HG03521 (cell line): ENCODE measurements around the gene PACRG.
"Not testable (repeated sequence)": the region's sequence is repeated elsewhere in the genome, so short reads cannot be mapped to it uniquely, and the experiment has no call there.

Source experiments
- ATAC-seq: cut with Tn5 transposase; IDR thresholded peaks from one replicate; pipeline ENCODE4 v1.9.1; 2021; ENCODE audit warnings: mild to moderate bottlenecking, moderate library complexity; ENCODE audit not compliant: unreplicated experiment

Gene PACRG

DNA sequence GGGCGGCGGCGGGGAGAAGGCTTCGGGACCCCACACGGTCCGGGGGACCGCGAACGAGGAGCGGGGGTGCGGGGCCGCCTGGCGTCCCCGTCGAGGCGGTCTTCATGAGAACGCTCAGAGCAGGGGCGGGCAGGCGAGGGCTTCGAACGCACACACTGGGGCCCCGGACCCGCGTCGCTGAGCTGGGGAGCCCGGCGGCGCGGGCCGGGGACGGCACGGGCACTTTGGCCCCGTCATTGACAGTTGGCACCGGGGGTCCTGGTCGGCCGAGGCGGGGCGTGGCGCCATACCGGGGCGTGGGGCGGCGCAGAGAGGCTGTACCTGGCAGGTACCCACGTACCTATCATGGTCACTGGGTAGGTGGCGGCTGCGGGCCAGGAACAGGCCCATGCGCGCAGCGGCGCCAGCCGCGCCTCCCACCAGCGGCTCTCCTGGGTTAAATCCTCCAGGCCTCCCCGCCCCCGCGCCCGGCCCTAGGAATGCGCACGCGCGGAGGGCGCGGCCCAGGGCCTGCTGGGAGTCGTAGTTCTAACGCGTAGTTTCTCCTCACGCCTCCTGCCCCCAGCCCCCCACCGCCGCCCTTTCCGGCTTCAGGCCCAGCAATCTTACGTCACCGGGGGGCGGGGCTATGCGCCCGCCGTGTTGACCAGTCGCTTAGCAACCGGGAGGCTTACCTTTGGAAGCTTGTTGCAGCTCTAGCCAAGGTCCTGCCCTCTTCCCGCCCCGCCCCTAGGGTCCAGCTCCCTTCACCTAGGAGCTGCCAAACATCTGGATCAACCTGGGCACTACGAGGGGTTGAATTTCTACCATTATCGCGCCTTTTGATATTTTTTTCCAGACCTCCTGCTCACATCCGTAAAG is at the start of gene PACRG, which contains the start of gene PRKN:
TSS of gene PACRG (plus strand) at position 653 of the 861 bp plus-strand sequence.
TSS of gene PRKN (minus strand) at position 445 of the 861 bp plus-strand sequence.
- peak; percentile 98 for ATAC-seq

DNA sequence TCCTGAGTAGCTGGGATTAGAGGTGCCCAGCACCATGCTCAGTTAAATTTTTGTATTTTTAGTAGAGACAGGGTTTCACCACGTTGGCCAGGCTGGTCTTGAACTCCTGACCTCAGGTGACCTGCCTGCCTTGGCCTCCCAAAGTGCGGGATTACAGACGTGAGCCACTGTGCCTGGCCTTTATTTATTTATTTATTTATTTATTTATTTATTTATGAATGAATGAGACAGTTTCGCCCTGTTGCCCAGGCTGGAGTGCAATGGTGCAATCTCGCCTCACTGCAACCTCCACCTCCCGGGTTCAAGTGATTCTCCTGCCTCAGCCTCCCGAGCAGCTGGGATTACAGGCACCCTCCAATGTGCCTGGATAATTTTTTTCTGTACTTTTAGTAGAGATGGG is 48.9 kb upstream of the PACRG start:
- ATAC-seq = not testable (repeated sequence)

DNA sequence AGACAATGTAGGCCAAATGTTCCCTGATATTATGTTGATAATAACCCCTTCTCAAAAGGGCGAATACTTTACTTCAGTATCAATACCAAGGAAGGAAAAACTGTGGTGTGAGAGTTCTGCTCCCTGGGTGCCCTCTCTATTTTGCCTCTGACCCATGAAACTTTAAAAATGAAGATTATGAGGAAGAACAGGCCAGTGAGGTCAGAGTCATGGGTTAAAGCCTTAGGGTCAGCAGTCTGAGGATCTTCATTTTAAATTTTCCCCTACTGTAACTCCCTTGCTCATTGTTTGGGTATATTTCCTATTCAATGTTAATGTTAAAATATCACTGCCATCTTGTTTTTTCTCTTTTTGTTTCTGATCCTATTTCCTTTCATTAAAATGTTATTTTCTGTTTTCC is 48.1 kb upstream of the PACRG start:
- ATAC-seq = no peak

DNA sequence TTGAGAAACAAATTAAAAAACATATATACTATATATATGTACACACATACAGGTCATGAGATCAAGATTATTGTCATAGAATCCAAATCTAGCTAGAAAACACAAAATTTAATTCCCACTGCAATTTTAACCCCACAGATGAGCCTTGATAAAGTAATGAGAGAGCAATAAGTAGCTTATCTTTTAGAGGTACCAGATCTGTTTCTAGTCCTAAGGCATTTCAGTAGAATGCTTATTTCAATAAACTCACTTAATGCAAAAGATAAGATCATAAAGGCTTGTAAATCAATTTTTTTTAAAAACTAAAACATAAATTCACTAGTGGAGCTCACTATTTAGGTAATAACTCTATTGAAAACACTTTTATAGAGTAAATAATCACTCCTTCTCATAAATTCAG is 47.4 kb upstream of the PACRG start:
- ATAC-seq = no peak

DNA sequence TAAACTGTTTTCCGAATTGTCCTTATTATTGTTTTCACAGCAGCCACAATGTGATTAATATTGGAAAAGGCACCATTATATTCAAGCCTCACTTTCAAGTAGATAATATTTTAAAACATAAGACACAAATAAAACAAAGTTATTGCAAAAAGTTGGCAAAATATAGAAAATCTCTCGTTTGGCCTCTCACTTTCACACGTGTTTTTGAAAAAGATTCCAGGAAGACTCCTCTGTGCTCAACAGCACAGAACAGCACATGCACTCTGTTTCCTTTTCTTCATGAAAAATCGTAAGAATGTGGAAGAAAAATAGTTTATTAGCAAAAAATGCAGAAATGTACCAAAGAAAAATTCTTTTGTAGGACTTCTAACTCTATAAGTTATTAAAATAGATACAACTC is 46.9 kb upstream of the PACRG start:
- no peak for ATAC-seq

DNA sequence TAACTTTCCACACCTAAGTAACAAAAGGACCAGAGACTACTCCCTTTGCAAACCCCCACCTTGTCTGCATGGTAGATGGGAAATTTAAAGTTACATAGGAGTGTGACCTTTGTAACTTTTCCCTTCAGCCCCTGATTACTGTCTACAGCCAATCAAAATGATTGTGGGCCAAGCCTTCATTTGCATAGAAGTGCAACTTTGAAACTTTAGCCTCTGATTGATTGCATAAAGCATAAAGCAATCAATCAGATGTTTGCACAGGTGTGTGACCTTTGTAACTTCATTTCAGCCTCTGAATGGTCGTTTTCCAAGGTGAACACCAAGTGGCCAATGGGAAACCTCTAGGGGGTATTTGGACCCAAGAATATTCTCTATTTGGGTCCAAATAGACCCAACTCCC is 46.3 kb upstream of the PACRG start:
- no peak for ATAC-seq

DNA sequence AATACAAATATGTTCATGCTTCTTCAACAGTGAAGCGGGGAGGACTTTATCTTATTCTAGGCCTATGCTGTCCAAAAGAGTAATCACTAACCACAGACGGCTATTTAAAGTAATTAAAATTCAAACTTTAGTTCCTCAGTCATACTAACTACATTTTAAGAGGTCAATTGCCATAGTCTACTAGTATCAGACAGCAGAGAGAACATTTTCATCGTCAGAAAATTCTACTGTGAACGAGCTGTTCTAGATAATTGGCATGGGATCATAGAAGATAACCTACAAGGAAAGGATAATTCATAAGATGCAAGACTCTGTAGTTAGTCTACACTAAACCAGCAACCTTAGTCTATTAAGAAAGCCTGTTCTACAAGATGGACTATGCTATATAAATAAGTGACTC is 44.6 kb upstream of the PACRG start:
- ATAC-seq = no peak

DNA sequence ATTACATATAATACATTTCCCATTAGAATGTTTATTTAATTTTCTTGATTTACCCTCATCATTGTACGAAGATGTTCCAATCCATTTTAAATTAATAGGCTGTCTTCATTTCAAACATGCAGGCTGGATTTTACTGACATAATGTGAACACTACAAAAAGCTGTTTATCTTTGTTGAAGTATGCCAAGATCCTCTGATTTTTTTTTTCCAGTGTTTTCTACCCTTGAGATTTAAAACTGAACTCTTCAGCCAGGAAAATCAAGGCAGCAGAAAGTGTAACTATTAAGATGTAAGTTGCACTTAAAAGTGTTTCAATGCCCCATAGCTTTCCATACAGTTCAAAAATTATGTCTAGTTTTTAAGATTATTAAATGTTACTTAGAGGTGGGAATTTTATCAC is 43.7 kb upstream of the PACRG start:
- ATAC-seq = no peak

DNA sequence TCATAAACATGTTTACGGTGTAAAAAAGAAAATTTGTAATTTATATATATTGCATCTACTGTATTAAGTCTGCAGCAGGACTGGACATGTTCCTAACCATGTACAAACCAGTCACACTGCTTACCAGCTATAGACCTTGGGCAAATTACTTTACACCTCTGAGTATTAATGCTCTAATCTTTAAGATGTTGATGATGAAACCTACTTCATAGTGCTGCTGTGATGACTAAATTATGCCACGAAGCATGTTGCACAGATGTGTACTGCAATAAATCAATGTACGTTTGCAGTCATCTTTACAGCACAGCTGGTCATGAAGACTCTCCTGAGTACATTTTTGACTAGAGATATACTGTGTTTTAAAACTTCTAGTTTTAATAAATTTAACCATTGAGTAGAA is 42.8 kb upstream of the PACRG start:
- ATAC-seq = no peak

DNA sequence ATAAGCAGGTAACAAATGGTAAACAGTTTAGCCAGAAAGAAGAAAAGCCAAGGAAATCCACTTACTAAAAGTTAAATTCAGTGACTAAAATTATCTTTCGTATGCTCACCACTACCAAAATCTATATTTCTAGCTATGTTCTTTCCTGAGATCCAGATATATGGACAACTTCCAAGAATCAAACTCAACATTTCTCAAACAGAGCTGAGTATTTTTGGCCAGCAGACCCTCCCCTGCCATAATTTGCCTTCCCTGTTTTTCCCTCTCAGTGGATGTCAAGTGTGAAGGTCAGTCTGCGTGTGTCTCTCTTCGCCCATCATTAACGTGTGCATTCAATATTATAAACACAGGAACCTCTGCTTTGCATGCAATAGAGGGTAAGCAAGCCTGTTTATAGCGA is 42.2 kb upstream of the PACRG start:
- no peak for ATAC-seq

DNA sequence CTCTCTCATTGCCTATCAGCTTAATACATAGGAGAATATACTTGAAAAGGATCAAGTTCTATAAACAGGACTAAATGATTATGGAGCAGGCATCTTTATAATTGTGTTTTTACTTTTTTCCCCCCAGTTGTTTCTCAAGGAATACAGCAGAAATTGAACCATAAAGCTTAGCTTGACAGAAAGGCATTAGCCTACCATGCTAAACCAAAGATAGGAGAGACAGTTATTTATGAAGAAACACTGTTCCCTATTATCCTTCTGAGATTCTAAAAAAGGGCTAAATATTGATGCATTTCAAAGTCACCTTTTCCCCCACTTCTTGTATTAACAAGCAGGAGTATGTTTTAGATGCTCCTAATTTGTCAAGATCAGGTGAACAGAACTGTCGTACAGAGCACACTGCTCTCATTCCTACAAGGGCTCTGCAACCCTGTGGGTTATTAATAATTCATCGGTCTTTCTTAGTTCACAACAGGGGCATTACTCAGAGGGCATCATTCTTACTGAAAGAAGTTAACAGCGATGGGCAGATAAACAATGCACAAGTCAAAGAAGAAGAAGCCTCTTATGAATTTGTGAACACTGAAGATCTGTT is 38.9 kb upstream of the PACRG start:
- ATAC-seq = no peak

DNA sequence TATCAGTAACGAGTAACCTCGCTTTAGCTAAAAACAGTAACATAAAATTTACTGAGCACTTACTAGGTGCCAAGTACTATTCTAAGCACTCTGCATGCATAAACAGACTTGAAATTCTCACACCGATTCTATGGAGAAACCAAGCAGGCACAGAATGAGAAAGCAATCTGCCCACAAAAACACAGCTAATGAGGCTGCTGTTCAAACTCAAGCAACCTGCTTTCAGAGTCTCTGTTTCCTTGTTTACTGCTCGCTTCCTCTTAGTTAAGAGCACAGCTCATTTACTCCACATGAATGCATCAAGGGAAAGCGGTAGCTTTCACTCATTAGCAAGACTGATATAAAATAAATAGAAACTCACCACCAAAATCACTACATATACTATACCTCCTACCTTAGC is 37.6 kb upstream of the PACRG start:
- ATAC-seq = no peak

DNA sequence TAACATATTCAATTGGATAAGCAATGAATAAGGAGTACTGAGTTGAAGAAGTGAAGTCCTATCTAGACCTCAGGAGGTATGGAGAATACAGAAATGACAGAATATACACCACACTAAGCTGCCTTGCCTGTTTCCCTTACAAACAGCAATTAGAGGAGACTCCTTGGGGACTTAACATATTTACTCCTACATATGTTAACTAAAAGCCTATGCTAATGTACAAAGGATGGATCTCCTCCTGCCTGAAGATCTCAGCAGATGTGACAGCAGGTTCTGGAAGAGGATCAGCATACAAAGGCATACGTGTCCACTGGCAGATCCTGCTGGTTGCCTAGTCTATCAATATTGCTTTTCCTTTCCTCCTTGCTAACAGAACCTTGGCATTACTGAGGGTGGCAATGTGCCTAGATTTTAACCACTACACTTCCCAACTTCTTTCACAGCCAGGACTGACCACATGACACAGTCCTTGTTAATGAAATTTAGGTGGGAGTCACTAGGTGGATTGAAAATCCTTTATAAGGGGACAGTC is 29.8 kb upstream of the PACRG start:
- ATAC-seq = no peak

DNA sequence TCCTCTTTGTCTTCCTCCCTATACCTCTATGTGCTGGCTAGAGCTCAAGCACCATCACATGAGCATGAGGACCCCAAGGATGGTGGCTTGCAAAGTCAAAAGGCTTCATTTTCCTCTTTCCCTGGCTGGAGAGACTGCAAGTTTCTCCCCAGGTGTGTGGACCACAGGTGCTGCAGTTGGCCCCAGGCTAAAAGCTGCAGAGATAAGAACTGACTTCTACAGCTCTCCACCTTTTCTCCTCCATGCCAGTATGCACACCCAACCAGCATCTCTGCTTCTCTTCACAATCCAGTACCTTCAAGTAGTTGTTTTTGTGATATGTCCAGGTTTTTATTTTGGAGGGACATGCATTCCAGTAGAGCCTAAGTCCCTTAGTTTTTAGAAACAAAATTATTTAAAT is 29.3 kb upstream of the PACRG start:
- ATAC-seq = no peak

DNA sequence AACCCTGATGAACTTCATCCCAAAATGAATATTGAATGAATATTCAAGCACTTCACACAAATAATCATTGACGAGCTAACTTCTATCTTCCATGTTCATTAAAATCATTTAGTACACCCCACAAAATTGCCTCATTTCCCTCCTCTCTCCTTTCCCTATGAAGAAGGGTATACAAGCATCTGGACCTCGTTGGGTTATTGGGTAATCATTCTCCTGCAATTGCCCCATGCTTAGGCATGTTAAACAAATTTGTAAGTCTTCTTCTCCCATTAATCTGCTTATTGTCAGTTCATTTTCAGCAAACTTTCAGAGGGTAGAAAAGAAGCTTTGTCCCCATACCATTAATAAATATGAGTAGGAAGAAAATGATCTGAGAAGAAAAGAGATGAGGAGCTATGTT is 27.8 kb upstream of the PACRG start:
- ATAC-seq = no peak

DNA sequence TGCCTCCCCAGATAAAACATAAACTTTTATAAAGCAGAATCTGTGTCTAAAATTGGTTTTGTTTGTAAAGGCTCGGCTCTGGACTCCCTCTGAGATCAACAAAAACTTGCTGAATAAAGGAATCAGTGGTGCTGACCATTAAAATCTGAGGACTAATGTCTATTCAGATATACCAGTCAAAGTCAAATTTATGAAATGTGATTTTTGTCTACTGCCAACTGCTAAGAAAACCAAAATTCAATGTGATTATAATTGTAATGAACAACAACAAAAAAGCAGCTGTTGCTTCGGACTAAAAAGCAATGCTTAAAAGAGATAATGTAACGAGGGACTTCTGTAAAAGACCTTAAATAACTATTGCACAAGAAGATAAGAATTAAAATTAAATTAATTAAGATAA is 26.8 kb upstream of the PACRG start:
- ATAC-seq = no peak

DNA sequence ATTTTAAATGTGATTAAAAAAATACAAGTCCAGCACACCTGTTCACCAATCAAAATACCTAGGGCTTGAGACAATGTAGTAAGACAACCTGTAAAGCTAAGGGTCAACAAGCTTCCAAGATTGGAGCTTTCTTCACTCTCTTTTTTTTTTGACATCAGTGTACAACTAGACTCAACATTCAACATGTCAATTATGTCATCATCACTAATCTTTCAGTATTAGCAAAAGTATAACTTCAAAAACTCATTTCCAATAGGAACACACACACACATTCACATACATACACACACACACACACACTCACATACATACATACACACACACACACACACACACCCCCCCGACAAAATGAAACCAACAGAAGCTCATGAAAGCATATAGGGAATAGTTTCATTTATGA is 26.2 kb upstream of the PACRG start:
- no peak for ATAC-seq

DNA sequence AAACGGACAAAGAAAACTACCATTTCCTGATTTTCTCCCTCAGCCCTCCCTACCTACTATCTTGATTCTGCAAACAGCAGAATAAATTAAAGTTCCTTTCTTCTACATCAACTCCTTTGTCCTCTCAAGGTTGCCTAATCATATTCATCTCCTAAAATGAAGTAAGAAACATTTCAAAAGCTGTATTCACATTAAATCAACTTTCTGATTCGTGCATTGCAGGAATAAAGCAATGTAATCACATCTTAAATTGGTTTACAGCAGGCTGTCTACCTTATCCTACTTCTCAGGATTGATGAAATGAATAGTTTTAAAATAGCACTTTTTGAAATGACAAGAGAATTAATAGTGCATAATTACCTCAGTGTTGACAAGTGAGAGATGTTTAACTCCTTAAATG is 25.3 kb upstream of the PACRG start:
- no peak for ATAC-seq

DNA sequence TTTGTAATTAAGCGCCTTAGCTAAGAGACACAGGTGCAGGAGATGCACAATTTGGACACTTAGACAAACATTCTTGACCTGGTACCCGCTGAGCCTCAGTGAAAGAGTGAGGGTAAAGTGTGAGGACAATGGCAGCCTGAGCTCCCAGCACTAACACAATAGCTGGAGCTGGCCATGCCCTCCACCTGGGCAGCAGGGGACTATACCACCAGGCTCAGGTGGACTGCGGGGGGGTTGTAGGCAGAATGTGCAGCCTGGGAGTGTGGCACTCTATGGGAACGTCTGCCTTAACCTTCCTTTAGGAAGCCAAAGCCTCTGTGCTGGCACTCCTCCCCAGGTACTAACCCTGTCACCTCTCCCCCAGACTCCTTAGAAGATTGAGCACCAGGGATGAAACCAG is 23.8 kb upstream of the PACRG start:
- ATAC-seq = no peak

DNA sequence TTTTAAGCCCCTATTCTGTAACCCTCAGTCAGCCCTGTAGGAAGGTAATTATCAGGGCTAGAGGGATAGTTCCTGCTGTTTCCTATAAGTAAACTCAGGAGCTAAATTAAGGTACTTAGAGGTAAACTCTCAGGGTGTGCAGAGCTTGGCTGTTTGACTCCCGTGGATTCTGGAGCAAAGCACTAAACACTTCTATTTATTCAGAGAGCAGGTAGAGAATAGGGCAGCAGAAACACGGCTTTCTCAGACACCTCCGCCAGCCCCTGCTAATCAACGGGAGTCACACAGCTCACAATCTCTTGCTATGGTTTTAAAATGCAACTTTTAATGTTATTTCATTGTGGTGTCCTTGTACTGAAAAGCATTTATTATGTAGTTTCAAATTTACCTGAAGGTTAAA is 22.0 kb upstream of the PACRG start:
- no peak for ATAC-seq

DNA sequence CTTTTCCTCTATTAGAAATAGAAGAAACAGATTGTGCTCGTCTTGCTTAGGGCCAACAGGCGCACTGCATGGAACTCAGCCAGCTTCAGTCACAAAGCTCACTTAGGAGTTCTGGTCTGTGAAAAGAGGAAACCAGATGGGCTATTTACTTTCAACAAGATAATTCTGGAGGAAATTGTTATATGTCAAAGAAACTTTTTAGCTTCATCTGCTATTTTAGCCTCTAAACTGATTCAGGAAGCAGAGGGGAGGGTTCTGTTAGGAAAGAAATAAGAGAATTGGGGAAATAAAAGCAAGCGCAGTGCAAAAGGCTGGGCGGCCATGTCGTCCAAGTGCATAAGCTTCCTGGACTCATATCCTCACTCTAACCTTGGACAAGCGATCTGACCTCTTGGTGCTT is 21.5 kb upstream of the PACRG start:
- ATAC-seq = no peak

DNA sequence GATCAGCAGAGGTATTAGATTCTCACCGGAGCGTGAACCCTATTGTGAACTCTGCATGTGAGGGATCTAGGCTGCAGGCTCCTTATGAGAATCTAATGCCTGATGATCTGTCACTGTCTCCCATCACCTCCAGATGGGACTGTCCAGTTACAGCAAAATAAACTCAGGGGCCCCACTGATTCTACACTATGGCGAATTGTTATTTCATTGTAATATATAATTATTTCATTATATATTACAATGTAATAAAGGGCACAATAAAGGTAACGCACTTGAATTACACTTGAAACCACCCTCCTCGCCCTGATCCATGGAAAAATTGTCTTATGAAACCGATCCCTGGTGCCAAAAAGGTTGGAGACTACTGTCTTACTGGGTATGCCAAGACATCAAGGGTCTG is 18.8 kb upstream of the PACRG start:
- no peak for ATAC-seq
